A204.1 (cell line): Measurements from ENCODE around the gene EPHB1.
"Not testable (repeated sequence)": the region's sequence is repeated elsewhere in the genome, so short reads cannot be mapped to it uniquely, and the experiment has no call there.

ENCODE experiments used
- FAIRE-seq: peaks from 2 replicates; lab custom pipeline; 2012; peaks lifted over from hg19 to GRCh38; lab: Jason Lieb, UNC

Gene EPHB1

GRCh38 chr3:134955874-134956273 is 160.8 kb downstream of the EPHB1 start:
- FAIRE-seq: no peak

GRCh38 chr3:134956395-134956794 is 161.3 kb downstream of the EPHB1 start:
- FAIRE-seq: no peak

DNA sequence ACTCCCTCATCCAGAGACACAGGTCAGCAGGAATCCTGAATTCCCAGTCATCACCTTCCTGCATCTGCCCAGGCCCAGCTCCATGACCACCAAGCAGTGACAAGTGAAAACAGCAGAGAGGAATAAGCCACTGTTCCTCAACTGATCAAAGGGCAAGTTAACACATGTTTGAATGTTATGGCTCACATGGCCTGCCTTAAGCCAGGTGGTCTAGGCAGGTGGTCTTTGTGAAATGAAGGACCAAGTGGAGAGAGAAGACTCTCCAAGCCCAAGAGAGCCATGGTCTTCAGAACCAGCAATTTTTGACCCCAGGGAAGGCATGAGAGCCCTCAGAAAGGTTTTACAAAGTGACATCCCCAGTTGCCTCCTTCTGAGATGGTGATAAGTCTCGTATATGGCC is 161.8 kb downstream of the EPHB1 start:
- no peak for FAIRE-seq

DNA sequence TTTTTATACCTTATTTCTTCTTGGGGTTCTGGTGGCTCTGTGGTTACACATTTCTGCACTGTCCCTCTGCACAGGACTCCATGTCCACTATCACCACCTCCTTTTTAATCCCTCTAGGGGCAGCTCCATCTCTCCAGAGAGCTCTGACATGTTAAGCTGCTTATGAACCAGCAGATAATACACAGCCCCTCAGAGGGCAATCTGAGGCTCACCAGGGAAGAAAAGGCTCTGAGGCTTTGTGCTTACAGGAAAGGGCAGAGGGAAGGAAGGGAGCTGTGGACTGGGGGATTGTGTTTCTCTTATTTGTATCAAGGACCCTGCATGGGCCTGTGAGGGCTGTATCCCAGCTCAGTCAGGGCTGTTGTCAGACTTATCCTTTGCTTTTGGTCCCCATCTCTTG is 164.5 kb downstream of the EPHB1 start:
- no peak for FAIRE-seq

DNA sequence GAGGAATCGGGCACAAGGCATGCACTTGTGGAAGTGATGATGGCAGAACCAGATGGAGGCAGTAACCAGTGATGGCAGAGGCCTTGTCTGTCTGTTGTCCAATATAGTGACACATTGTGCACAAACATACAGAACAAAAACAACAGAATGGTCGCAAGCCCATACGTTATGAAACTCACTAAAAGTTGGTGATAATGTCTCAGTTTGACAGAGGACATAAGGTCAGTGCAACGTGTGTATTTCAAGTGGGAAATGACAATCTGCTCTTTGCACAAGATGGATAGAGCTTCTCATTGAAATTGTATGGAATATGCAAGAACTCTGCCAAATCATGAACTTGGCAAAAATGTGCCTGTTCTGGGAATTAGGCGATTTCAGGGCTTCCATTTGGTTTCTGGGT is 169.2 kb downstream of the EPHB1 start:
- FAIRE-seq: no peak

DNA sequence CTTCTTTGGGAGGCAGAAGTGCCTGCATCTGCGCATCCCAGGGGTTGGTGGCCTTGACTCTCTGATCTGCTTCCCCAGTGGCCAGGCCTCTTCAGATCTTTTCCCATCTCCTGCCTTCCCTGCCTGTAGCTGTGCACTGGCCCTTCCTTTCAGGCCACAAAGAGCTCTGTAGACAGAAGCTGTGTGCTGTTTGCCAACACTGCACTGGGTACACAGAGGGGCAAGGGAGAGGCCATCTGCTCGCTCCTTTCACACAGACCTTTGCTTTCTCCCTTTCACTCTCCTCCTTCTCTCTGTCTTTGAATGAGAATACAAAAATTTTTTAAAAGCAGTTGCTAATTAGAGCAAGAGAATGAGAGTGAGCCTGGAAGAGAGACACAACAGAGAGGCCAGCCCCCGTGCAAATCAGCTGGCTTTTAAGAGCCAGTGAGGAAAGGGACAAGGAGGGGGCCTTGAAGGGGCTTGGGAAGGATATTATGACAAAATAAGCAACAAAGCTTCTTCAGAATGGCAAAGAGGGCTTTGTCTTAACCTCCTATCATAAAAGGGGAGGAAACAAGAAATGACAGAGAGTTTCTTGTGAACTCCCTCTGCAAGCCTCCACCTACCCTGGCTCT is 170.9 kb downstream of the EPHB1 start:
- FAIRE-seq: no peak

DNA sequence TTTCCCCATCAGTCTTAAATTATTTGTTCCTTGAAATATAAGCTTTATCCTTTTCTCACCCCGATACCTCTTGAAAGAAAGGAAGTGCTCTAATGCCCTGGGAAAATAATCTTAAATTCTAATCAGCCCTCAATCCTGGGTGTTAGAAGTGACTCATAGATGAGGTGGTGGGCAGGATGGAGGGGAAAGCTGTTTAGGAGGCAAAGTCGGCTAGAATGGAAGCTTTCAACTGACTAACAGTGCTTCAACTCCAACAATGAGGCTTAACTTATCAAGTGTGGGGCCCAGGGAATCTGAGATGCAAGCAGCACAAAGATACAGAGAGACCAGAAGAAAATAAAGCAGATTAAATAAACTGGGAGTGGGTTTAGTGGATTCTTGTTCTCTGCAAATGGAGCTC is 175.8 kb downstream of the EPHB1 start:
- no peak for FAIRE-seq

GRCh38 chr3:134971306-134971705 is 176.2 kb downstream of the EPHB1 start:
- FAIRE-seq: no peak

GRCh38 chr3:134971907-134972306 is 176.8 kb downstream of the EPHB1 start:
- FAIRE-seq: not testable (repeated sequence)

- no peak for FAIRE-seq
Measured at GRCh38 chr3:134972836-134973455, 177.9 kb downstream of the EPHB1 start.

DNA sequence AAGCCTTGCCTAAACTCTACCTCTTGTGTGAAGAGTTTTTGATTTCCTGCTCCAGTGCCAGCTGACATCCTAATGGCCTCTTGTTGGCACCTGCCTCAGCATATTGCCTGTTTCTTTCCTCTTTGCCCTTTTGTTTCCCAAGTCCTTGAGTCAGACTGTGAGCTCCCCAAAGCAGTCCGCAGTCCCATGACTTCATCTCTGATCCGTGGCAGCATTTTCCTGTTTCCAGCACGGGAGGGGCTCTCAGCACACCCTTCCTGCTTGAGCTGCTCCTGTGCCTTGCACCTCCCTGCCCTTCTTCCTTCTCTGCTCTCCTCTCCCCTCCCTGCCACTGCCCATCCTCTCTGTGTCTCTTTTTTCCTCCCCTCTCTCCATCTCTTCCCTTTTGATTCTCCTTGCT is 179.6 kb downstream of the EPHB1 start:
- no peak for FAIRE-seq

GRCh38 chr3:134976948-134977347 is 181.9 kb downstream of the EPHB1 start:
- FAIRE-seq: no peak

DNA sequence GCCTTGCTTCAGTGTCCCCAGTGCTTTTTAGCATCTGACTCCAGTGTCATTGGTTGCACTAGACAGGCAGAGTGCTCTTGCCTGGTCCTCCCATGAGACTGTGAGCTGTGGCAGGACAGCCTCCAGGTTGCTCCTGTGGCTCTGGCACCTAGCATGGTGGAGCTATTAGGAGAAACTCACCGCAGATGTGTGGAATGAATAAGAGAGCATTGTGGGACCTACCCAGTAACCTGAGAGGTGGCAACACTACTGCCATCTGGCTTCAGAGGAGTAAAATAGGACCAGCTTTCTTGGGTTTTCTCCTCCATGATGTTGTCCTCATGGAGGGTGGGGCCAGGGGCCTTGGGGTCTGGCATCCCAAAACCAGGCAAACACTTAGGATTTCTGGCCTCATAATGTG is 183.6 kb downstream of the EPHB1 start:
- no peak for FAIRE-seq

GRCh38 chr3:134985864-134986715 is 191.0 kb downstream of the EPHB1 start:
- FAIRE-seq: no peak

DNA sequence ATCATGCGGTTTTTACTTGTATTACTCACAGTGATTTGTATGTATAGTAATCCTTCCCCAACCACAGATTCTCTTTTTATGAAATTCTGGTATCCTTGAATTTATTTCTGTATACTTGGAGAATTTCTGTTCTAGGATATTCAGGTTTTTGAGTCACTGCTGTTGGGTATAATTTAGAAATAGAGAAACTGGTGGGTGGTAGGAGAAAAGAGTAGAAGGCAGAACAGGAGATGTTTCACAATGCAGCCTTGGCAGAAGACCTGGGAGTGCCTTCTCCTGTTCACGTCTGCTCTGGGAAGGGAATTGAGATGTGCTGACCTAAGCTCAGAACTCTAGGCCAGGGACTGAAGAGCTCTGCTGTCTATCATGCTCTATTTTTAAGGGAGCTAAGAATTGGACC is 193.6 kb downstream of the EPHB1 start:
- FAIRE-seq: no peak

DNA sequence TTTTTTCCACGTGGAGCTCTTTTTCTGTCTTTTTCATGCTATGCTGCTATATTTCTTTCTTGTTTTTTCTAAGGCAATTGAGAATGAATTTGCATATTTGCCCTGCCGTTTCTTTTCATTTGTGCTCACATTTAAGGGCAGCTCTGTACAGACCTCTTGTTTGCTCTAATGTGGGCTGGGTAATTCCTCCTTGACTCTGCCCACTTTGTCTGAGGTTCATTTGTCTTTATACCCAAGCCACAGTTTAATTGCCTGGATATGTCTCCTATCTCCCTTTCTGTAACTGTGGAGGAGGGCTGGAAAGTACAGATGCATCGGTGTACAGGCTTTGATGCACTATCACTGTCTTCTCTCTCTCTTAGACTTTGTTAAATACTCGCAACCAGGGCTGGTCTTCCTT is 195.9 kb downstream of the EPHB1 start:
- FAIRE-seq: no peak

GRCh38 chr3:134991472-134992010 is 196.5 kb downstream of the EPHB1 start:
- no peak for FAIRE-seq

- FAIRE-seq: no peak
Measured at GRCh38 chr3:134992180-134992579, 197.1 kb downstream of the EPHB1 start.

GRCh38 chr3:134992586-134992985 is 197.5 kb downstream of the EPHB1 start:
- FAIRE-seq: no peak

- no peak for FAIRE-seq
Measured at GRCh38 chr3:134993011-134993410, 198.0 kb downstream of the EPHB1 start.

DNA sequence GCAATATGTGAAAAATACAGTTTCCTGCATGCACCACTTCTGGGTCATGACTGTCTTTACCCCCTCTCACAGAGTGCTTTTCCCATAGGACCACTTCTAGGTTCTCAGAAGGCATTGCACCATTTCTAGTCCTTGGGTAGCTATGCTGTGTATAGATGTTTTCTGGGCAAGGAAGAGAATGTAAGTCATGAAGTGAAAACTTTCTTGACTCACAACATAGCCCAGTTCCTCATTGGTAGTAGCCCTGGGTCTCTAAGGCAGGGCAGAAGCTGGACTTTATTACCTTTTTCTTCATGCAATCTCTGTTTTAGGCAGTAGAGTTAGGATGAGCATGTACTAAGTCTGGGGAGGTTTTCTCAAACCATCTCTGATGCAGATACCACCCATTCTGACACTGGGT is 203.1 kb downstream of the EPHB1 start:
- no peak for FAIRE-seq

DNA sequence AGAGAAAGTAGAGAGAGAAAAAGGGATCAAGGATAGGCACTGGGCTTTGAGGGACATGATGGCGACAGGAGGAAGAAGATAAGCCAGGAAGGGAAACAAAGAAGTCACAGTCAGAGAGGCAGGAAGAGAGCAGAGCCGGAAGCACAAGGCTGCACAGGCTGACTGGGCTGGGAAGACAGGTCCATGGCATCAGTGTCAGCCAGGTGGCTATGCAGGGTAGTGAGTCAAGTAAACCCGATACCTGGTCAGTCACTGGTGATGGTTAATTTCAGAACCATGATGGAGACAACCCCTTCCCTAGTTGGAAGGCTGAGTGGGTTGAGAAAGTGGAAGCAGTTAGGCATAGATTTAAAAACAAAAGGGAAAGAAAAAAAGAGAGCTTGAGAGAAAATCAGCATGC is 203.8 kb downstream of the EPHB1 start:
- FAIRE-seq: no peak

DNA sequence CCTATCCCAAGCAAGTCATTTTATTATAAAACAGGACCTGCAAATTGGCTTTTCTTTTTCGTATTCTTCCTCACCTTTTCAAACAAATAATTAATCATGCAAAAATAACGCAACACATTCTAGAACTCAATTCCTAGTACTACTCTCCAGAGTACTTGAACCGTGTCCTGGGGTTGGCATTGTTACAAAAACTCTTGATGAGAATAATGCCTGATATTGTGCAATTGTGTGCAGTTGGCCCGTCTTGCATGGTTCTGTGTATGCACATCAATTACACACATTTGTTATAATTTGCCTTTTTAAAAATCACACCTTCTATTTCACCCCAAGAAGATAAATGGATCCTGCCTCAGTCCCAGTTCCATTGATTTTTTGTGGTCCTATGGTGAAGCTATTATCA is 205.4 kb downstream of the EPHB1 start:
- FAIRE-seq: no peak
